SU-DHL-6 (cell line): ENCODE measurements around the gene SH3GLB2.

Experiments
- EZH2phosphoT487 ChIP-seq: fragments of 200-600 bp; sonication (generic), shearing (Covaris generic); conservative IDR thresholded peaks from 2 replicates; pipeline ENCODE4 v1.6.1; 2018; ENCODE audit warnings: mild to moderate bottlenecking, antibody characterized with exemption, low read length, moderate library complexity, mixed read lengths
- TF ChIP-seq, protein P1 (sequence below): fragments of 200-600 bp; sonication (generic); IDR thresholded peaks from one replicate; pipeline ENCODE4 v1.5.1; 2017; ENCODE audit warnings: antibody characterized with exemption, mild to moderate bottlenecking, low read length, moderate library complexity; ENCODE audit not compliant: insufficient read depth, poor library complexity, severe bottlenecking

DNA sequence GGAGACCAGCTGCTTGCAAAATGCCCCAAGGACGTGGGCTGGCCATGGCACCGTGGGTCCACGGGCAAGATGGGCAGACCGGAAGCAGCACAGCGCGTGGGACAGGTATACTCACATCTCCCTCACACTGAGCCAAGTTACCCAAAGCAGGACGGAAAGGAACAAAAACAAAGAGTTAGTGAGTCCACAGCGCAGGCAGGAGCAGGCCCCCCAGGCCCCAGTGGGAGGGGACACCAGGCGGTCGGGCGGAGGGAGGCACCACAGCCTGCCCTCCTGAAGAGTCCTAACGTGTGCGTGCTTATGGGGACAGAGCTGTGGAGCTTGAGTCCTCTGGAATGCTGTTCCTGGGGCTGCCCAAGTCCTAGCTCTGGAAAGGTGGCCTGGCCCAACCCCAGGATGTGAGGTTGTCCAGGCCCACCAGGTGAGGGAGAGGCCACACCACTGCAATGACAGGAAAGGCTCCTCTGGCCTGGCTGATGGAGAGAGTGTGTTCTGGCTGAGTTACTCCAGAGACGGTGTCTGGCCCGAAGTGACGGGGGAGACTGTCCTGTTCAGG, 15.2 kb downstream of the SH3GLB2 start:
- TF ChIP-seq, protein P1, sequence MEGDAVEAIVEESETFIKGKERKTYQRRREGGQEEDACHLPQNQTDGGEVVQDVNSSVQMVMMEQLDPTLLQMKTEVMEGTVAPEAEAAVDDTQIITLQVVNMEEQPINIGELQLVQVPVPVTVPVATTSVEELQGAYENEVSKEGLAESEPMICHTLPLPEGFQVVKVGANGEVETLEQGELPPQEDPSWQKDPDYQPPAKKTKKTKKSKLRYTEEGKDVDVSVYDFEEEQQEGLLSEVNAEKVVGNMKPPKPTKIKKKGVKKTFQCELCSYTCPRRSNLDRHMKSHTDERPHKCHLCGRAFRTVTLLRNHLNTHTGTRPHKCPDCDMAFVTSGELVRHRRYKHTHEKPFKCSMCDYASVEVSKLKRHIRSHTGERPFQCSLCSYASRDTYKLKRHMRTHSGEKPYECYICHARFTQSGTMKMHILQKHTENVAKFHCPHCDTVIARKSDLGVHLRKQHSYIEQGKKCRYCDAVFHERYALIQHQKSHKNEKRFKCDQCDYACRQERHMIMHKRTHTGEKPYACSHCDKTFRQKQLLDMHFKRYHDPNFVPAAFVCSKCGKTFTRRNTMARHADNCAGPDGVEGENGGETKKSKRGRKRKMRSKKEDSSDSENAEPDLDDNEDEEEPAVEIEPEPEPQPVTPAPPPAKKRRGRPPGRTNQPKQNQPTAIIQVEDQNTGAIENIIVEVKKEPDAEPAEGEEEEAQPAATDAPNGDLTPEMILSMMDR, result no peak
- no peak for TF ChIP-seq EZH2phosphoT487
